HG03060 (cell line): ENCODE measurements around the gene RNF43.
"Not testable (repeated sequence)": the region's sequence is repeated elsewhere in the genome, so short reads cannot be mapped to it uniquely, and the experiment has no call there.

Experiments used
- ATAC-seq: cut with Tn5 transposase; IDR thresholded peaks from one replicate; pipeline ENCODE4 v1.9.1; 2021; ENCODE audit warnings: low read depth, moderate number of reproducible peaks; ENCODE audit not compliant: unreplicated experiment

RNF43 gene

GRCh38 chr17:58410714-58411407 is 6.5 kb downstream of the RNF43 start:
- ATAC-seq: no peak

GRCh38 chr17:58409432-58409831 is 7.9 kb downstream of the RNF43 start:
- ATAC-seq: no peak

GRCh38 chr17:58403311-58403710 is 14.0 kb downstream of the RNF43 start:
- no peak for ATAC-seq

GRCh38 chr17:58402679-58403078 is 14.7 kb downstream of the RNF43 start:
- ATAC-seq: no peak

GRCh38 chr17:58402047-58402446 is 15.3 kb downstream of the RNF43 start:
- ATAC-seq: no peak

- ATAC-seq: no peak
Observed at GRCh38 chr17:58401287-58401686, 16.0 kb downstream of the RNF43 start.

- no peak for ATAC-seq
Observed at GRCh38 chr17:58400826-58401225, 16.5 kb downstream of the RNF43 start.

- ATAC-seq: no peak
Observed at GRCh38 chr17:58399974-58400373, 17.4 kb downstream of the RNF43 start.

GRCh38 chr17:58398574-58399266 is 18.6 kb downstream of the RNF43 start:
- no peak for ATAC-seq

GRCh38 chr17:58397421-58397820 is 19.9 kb downstream of the RNF43 start:
- ATAC-seq: not testable (repeated sequence)

GRCh38 chr17:58396173-58396572 is 21.2 kb downstream of the RNF43 start:
- no peak for ATAC-seq

- ATAC-seq: no peak
Observed at GRCh38 chr17:58394534-58395223, 22.7 kb downstream of the RNF43 start.

GRCh38 chr17:58391302-58391984 is 25.9 kb downstream of the RNF43 start:
- no peak for ATAC-seq

GRCh38 chr17:58390884-58391283 is 26.4 kb downstream of the RNF43 start:
- no peak for ATAC-seq

GRCh38 chr17:58388302-58389190 is 28.8 kb downstream of the RNF43 start:
- no peak for ATAC-seq

GRCh38 chr17:58387834-58388233 is 29.5 kb downstream of the RNF43 start:
- ATAC-seq: no peak

GRCh38 chr17:58386708-58387107 is 30.6 kb downstream of the RNF43 start:
- no peak for ATAC-seq

- ATAC-seq: no peak
Observed at GRCh38 chr17:58385359-58385899, 31.9 kb downstream of the RNF43 start.

GRCh38 chr17:58384897-58385296 is 32.4 kb downstream of the RNF43 start:
- no peak for ATAC-seq
